CD4-positive, alpha-beta T cell (primary cell): ENCODE results near the gene CD82. TPM values are rescaled to one million over a fixed set of nuclear protein-coding genes. Genes with fewer than 3 reads are reported as not detected.

Source experiments
- ATAC-seq: fragments of 200-7000 bp; cut with Tn5 transposase; one replicate; pipeline ENCODE4 v1.10.0; 2022; ENCODE audit warnings: mild to moderate bottlenecking; ENCODE audit not compliant: poor library complexity
- CTCF ChIA-PET: fragments of 350-600 bp; sonication (Branson Sonifier 250); formaldehyde crosslinking; loops from one replicate; lab custom pipeline; 2021; ENCODE audit warnings: antibody characterized with exemption, inconsistent platforms; lab: Charles Lee
- POLR2A ChIA-PET: fragments of 350-600 bp; sonication (Branson Sonifier 250); formaldehyde crosslinking; loops from one replicate; lab custom pipeline; 2021; ENCODE audit warnings: antibody characterized with exemption, inconsistent platforms; lab: Charles Lee
- DNase-seq, 14 experiments: peaks; one replicate each; pipeline ENCODE4 v3.0.0-alpha.2; 2013 to 2020; ENCODE audit warnings: mixed read lengths in 2 of 14
- H3K27ac ChIP-seq, 2 donors: one replicate each; pipeline versions ENCODE4 v1.5.1 to v1.7.0; 2013; ENCODE audit warnings: low read length in 2 of 2, low read depth in 1 of 2, mild to moderate bottlenecking in 1 of 2
- H3K27me3 ChIP-seq, 2 experiments: 1 replicate in 1 of 2; 2 replicates in 1 of 2; pipeline versions ENCODE4 v1.6.1 to v1.7.0; 2013; ENCODE audit warnings: low read length in 2 of 2, control low read depth in 1 of 2, mild to moderate bottlenecking in 1 of 2, moderate library complexity in 1 of 2; ENCODE audit not compliant: insufficient read depth in 2 of 2, control insufficient read depth in 1 of 2
- H3K36me3 ChIP-seq: one replicate; pipeline ENCODE4 v1.6.1; 2013; ENCODE audit warnings: low read length, control low read depth; ENCODE audit not compliant: insufficient read depth
- H3K4me1 ChIP-seq: one replicate; pipeline ENCODE4 v1.6.1; 2013; ENCODE audit warnings: low read length, control low read depth; ENCODE audit not compliant: insufficient read depth
- H3K4me3 ChIP-seq: one replicate; pipeline ENCODE4 v1.5.1; 2013; ENCODE audit warnings: mild to moderate bottlenecking, low read length, moderate library complexity
- H3K9me3 ChIP-seq, 2 experiments: 1 replicate in 1 of 2; 2 replicates in 1 of 2; pipeline versions ENCODE4 v1.6.1 to v1.7.0; 2013; ENCODE audit warnings: low read length in 2 of 2, mild to moderate bottlenecking in 2 of 2, control low read depth in 1 of 2, moderate library complexity in 1 of 2; ENCODE audit not compliant: control insufficient read depth in 1 of 2, insufficient read depth in 1 of 2
- H3K27ac Mint-ChIP-seq: one replicate; pipeline ENCODE4 v1.8.0; 2020; ENCODE audit warnings: mixed read lengths
- H3K27me3 Mint-ChIP-seq: one replicate; pipeline ENCODE4 v1.8.0; 2021; ENCODE audit warnings: mixed read lengths
- H3K36me3 Mint-ChIP-seq: one replicate; pipeline ENCODE4 v1.8.0; 2021; ENCODE audit warnings: low read depth, mixed read lengths
- H3K4me1 Mint-ChIP-seq: one replicate; pipeline ENCODE4 v1.8.0; 2021; ENCODE audit warnings: low read depth, mixed read lengths
- H3K4me3 Mint-ChIP-seq: one replicate; pipeline ENCODE4 v1.8.0; 2020; ENCODE audit warnings: mild to moderate bottlenecking, mixed read lengths
- H3K9me3 Mint-ChIP-seq: one replicate; pipeline ENCODE4 v1.8.0; 2020; ENCODE audit warnings: mixed read lengths
- CTCF ChIP-seq: fragments of 200-600 bp; IDR thresholded peaks from one replicate; pipeline ENCODE4 v1.8.0; 2022; ENCODE audit warnings: antibody characterized with exemption, mild to moderate bottlenecking
- intact Hi-C, 2 experiments: fragments of 100-400 bp; cut with DNase I in 1 of 2; cut with micrococcal nuclease in 1 of 2; formaldehyde crosslinking; loops; one replicate each; pipeline versions ENCODE4 v1.15.1 to v1.9.0; 2023 to 2025; cut with DNase I, micrococcal nuclease
- total RNA-seq, 174 experiments: library from RNA in 2 of 174; stranded (reverse) in 2 of 174; gene quantifications; one replicate each; pipeline ENCODE4 v1.2.3 and lab custom pipeline; 2021 to 2026

CD82 gene
- total RNA-seq, 2 experiments from 2014 or later: 33.8 to 37.3 TPM

GRCh38 chr11:44600261-44600660 is 34.8 kb downstream of the CD82 start:
- Histone ChIP-seq H3K4me1 (peaks cover 60% of the 10 kb centered on the region), H3K27ac (no peak overlapping the region), H3K9me3 (no peaks in the 10 kb centered on the region), H3K36me3 (peaks cover 37% of the 10 kb centered on the region), H3K27me3 (no peaks in the 10 kb centered on the region), H3K4me3 (no peak overlapping the region)
- peak overlapping the region; percentile 36 for H3K27ac Mint-ChIP-seq
- H3K27me3 Mint-ChIP-seq: no peaks in the 10 kb centered on the region
- peaks cover 54% of the 10 kb centered on the region for H3K4me1 Mint-ChIP-seq
- ChIA-PET POLR2A (interaction anchor here (1.3 kb wide), 1 partner anchor 35 kb away, joined by 5 read pairs; the partner anchor contains the start of gene CD82), CTCF (no interaction called here)
- ATAC-seq (no peak), DNase-seq (no peak)
- intact Hi-C loops: no loop called here
- TF ChIP-seq CTCF: no peak
- H3K4me3 Mint-ChIP-seq: no peak overlapping the region
- no peaks in the 10 kb centered on the region for H3K9me3 Mint-ChIP-seq
- peaks cover 35% of the 10 kb centered on the region for H3K36me3 Mint-ChIP-seq

GRCh38 chr11:44600839-44601383 is 35.4 kb downstream of the CD82 start:
- ATAC-seq (no peak), DNase-seq (no peak)
- Mint-ChIP-seq H3K4me1 (peaks cover 47% of the 10 kb centered on the region), H3K9me3 (no peaks in the 10 kb centered on the region), H3K36me3 (peaks cover 37% of the 10 kb centered on the region), H3K27me3 (no peaks in the 10 kb centered on the region), H3K4me3 (no peak overlapping the region), H3K27ac (peak overlapping the region; percentile 44)
- Histone ChIP-seq H3K36me3 (peaks cover 44% of the 10 kb centered on the region), H3K27ac (peak overlapping the region in 1 of 2 donors; percentile 6), H3K9me3 (no peaks in the 10 kb centered on the region), H3K4me1 (peaks cover 54% of the 10 kb centered on the region), H3K27me3 (no peaks in the 10 kb centered on the region), H3K4me3 (no peak overlapping the region)
- CTCF ChIA-PET: interaction anchor here (1.3 kb wide), 1 partner anchor 16 kb away, joined by 4 read pairs; no protein-coding TSS in a partner anchor
- POLR2A ChIA-PET: interaction anchor here (1.5 kb wide), 1 partner anchor 11 kb away, joined by 5 read pairs; no protein-coding TSS in a partner anchor
- intact Hi-C loops: no loop called here
- no peak for TF ChIP-seq CTCF

- Histone ChIP-seq H3K27me3 (no peaks in the 10 kb centered on the region), H3K4me3 (no peak overlapping the region), H3K36me3 (peaks cover 52% of the 10 kb centered on the region), H3K9me3 (no peaks in the 10 kb centered on the region), H3K27ac (peak overlapping the region in 1 of 2 donors; percentile 6), H3K4me1 (peaks cover 46% of the 10 kb centered on the region)
- ChIA-PET POLR2A (interaction anchor here (1.5 kb wide), 1 partner anchor 10 kb away, joined by 5 read pairs; no protein-coding TSS in a partner anchor), CTCF (interaction anchor here (1.3 kb wide), 1 partner anchor 15 kb away, joined by 4 read pairs; no protein-coding TSS in a partner anchor)
- Mint-ChIP-seq H3K27me3 (no peaks in the 10 kb centered on the region), H3K36me3 (peaks cover 44% of the 10 kb centered on the region), H3K27ac (peak overlapping the region; percentile 44), H3K9me3 (no peaks in the 10 kb centered on the region), H3K4me1 (peaks cover 43% of the 10 kb centered on the region), H3K4me3 (no peak overlapping the region)
- TF ChIP-seq CTCF: no peak
- DNase-seq (no peak), ATAC-seq (no peak)
- intact Hi-C loops: no loop called here
Observed at GRCh38 chr11:44601471-44602370, 36.3 kb downstream of the CD82 start.
